SK-N-MC (cell line): ENCODE measurements around the gene CAMK1D.

ENCODE experiments used
- EZH2 ChIP-seq: fragments of 200-600 bp; sonication (generic); IDR thresholded peaks from one replicate; pipeline ENCODE4 v1.6.1; 2017; ENCODE audit warnings: antibody characterized with exemption
- POLR2AphosphoS5 ChIP-seq: IDR thresholded peaks from 2 replicates; pipeline ENCODE4 v1.6.1; 2012; ENCODE audit warnings: mild to moderate bottlenecking, low read depth, low read length, borderline replicate concordance

DNA sequence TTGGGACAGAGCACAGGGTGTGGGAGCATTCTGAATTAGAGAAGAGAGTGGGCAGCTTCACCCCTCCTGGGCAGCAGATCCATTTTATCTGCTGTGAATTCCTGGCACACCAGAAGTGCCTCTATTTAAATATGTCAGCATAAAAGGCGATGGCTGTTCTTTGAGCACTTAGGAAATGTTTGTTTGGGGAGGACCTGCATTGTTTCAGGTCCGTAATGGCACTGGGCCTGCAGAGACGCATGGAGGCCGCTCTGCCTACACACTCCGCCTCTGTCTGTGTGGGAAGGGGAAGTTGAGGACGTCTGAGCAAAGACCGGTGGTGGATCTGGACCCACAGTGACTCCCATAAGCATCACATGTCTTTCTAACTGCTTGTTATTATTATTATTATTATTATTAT, 253.2 kb downstream of the CAMK1D start:
- no peak for TF ChIP-seq EZH2
- no peak for TF ChIP-seq POLR2AphosphoS5
